ENCODE data around the gene ZBTB9.

ZBTB9 gene

GRCh38 chr6:33420491-33421343, 33.7 kb upstream of the ZBTB9 start:
- no peak for DNase-seq (ENCODE audit: low read depth)
- H3K4me3 ChIP-seq (ENCODE audit: low read depth, low read length): no peak overlapping the region
- no peak for TF ChIP-seq CTCF (IDR thresholded peaks at IDR 0.05; ENCODE audit: low read depth, low read length, missing control alignments)

- TF ChIP-seq CTCF (IDR thresholded peaks at IDR 0.05; ENCODE audit: low read depth, low read length, missing control alignments): no peak
These were observed 33.1 kb upstream of the ZBTB9 start for GRCh38 chr6:33421344-33421643.

DNA sequence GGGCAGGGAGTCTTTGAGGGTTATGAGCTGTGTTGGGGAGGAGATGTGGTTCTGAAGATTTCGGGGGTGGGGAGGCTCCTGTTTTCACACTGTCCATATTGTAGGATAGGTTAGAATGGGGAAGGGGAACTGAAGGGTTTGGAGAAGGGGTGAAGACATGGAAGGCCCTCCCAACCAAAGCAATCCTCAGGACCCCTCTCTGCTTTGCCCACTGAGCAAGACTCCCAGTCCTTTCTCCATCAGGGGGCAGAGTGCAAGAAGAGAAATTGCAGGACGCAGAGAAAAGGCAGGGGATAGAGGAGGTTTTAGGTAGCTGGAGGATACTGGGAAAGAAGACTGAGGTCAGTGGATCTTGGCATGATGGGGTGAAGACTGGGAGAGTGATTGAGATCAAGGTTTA, 30.6 kb upstream of the ZBTB9 start:
- TF ChIP-seq CTCF (IDR thresholded peaks at IDR 0.05; ENCODE audit: low read depth, low read length, missing control alignments): no peak
- no peak for DNase-seq (ENCODE audit: low read depth)
- no peak overlapping the region for H3K4me3 ChIP-seq (ENCODE audit: low read depth, low read length)

More at GRCh38 chr6:33421344-33421643, 33.1 kb upstream of the ZBTB9 start:
- DNase-seq (ENCODE audit: low read depth): no peak
- H3K4me3 ChIP-seq (ENCODE audit: low read depth, low read length): no peak overlapping the region

GRCh38 chr6:33424855-33425667, 29.3 kb upstream of the ZBTB9 start:
- DNase-seq (ENCODE audit: low read depth): no peak
- H3K4me3 ChIP-seq (ENCODE audit: low read depth, low read length): peak overlapping the region; percentile 50
- no peak for TF ChIP-seq CTCF (IDR thresholded peaks at IDR 0.05; ENCODE audit: low read depth, low read length, missing control alignments)

- peak; percentile 39 for DNase-seq (ENCODE audit: low read depth)
- TF ChIP-seq CTCF (IDR thresholded peaks at IDR 0.05; ENCODE audit: low read depth, low read length, missing control alignments): peak; percentile 63
- peak overlapping the region; percentile 50 for H3K4me3 ChIP-seq (ENCODE audit: low read depth, low read length)
These were observed 28.5 kb upstream of the ZBTB9 start for GRCh38 chr6:33425668-33426577.

DNA sequence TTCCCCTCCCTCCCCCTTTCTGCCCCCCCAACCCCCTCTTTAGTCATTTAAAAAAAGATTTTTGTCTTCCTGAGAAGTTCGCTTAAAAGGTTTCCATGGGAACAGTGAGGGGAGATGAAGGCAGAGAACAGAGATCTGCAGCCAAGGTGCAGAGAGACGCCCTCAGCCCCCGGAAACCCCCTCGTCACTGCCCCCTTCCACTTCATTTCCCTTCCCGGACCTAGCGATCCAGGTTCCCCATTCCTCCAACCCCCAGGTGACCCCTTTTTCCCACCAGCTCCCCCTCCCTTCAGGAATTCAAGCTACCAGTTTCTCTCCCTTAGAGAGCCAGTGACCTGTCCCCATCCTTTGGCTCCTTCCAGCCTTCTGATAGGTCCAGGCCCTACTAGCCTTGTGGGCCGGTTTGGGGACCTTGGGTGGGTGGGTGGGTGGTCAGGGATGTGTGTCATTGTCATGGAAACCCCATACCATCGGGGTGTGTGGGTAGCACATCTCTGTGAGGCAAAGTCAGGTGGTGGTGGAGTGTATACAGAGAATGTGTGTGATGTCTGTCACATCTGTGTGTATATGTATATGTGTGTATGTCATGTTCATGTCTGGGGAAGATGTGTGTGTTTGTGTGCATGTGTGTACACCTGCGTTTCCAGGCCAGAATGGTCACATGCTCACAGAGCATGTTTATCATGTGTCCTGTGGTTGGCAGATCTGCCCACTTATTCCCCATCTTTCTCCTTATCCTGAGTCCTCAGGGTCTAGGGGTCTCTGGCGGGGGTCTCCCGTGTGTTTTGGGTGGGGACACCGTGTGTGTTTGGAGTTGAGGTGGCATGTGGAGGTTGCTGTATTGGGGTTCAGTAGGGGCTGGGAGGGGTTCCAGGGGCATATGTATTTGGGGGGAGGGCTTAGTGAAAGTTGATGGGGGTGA, 27.5 kb upstream of the ZBTB9 start:
- no peak for DNase-seq (ENCODE audit: low read depth)
- no peak for TF ChIP-seq CTCF (IDR thresholded peaks at IDR 0.05; ENCODE audit: low read depth, low read length, missing control alignments)
- H3K4me3 ChIP-seq (ENCODE audit: low read depth, low read length): peak overlapping the region; percentile 60

All from GM12864 (cell line).